BJ (cell line): ENCODE results near the gene HNRNPA0. TPM values are rescaled to one million over a fixed set of nuclear protein-coding genes. Genes with fewer than 3 reads are reported as not detected.
"Not testable (repeated sequence)": the region's sequence is repeated elsewhere in the genome, so short reads cannot be mapped to it uniquely, and the experiment has no call there.

Experiments used
- CTCF ChIA-PET: fragments of 350-600 bp; formaldehyde crosslinking; extraction: SDS; loops from one replicate; lab custom pipeline; 2021; ENCODE audit warnings: antibody characterized with exemption, inconsistent platforms; lab: Yijun Ruan, JAX
- POLR2A ChIA-PET: fragments of 300-600 bp; sonication (Branson Sonifier 250); formaldehyde crosslinking; extraction: SDS; loops from one replicate; lab custom pipeline; 2021; ENCODE audit warnings: antibody characterized with exemption; lab: Charles Lee
- DNase-seq: peaks from one replicate; pipeline ENCODE4 v3.0.0-alpha.2; 2011; ENCODE audit warnings: low read depth
- H3K27me3 ChIP-seq: 2 replicates; pipeline ENCODE4 v1.6.0; 2011; ENCODE audit warnings: low read length; ENCODE audit not compliant: control insufficient read depth, insufficient read depth
- H3K36me3 ChIP-seq: 2 replicates; pipeline ENCODE4 v1.5.1; 2011; ENCODE audit warnings: low read length; ENCODE audit not compliant: control insufficient read depth, insufficient read depth
- H3K4me3 ChIP-seq: 2 replicates; pipeline ENCODE4 v1.5.1; 2011; ENCODE audit warnings: low read depth, mild to moderate bottlenecking, control low read depth, low read length
- CTCF ChIP-seq: IDR thresholded peaks from 2 replicates; pipeline ENCODE4 v1.5.1; 2011; ENCODE audit warnings: low read depth, mild to moderate bottlenecking, control low read depth, inconsistent platforms, low read length, moderate library complexity; ENCODE audit not compliant: insufficient read depth
- polyA plus RNA-seq: library from polyadenylated mRNA; depleted of rRNA; stranded (reverse); fragments of >200 nt; gene quantifications from 2 replicates; pipeline ENCODE4 v1.2.3, GENCODE V29; 2011

HNRNPA0 gene
- polyA plus RNA-seq, 1 experiment = 10.2 TPM

GRCh38 chr5:137794863-137795262 lies 40.7 kb upstream of the HNRNPA0 start:
- Histone ChIP-seq H3K4me3 (no peak overlapping the region), H3K36me3 (no peaks in the 10 kb centered on the region), H3K27me3 (no peaks in the 10 kb centered on the region; the same call in 1 of the 2 replicates)
- CTCF ChIA-PET = interaction anchor here (0.7 kb wide), 1 partner anchor 716 kb away, joined by 3 read pairs; no protein-coding TSS in a partner anchor
- DNase-seq = no peak
- POLR2A ChIA-PET = no interaction called here
- no peak for TF ChIP-seq CTCF

- H3K27me3 ChIP-seq = no peaks in the 10 kb centered on the region; the same call in 1 of the 2 replicates
- H3K36me3 ChIP-seq = no peaks in the 10 kb centered on the region
- TF ChIP-seq CTCF = no peak
- ChIA-PET CTCF (interaction anchor here (0.6 to 2.3 kb wide), 2 partner anchors 14 to 1236 kb away, joined by 3 to 10 read pairs; no protein-coding TSS in a partner anchor), POLR2A (no interaction called here)
- DNase-seq = no peak
- H3K4me3 ChIP-seq = no peak overlapping the region
Measured at GRCh38 chr5:137792303-137792702, 38.1 kb upstream of the HNRNPA0 start.

GRCh38 chr5:137791799-137792198 lies 37.6 kb upstream of the HNRNPA0 start:
- CTCF ChIA-PET = no interaction called here

GRCh38 chr5:137791387-137791786 lies 37.2 kb upstream of the HNRNPA0 start:
- Histone ChIP-seq H3K27me3 (no peaks in the 10 kb centered on the region; the same call in 1 of the 2 replicates), H3K4me3 (no peak overlapping the region), H3K36me3 (no peaks in the 10 kb centered on the region)
- DNase-seq = no peak
- CTCF ChIA-PET = no interaction called here
- no peak for TF ChIP-seq CTCF
- POLR2A ChIA-PET = no interaction called here

More at GRCh38 chr5:137791799-137792198, 37.6 kb upstream of the HNRNPA0 start:
- POLR2A ChIA-PET = no interaction called here
- Histone ChIP-seq H3K36me3 (no peaks in the 10 kb centered on the region), H3K27me3 (no peaks in the 10 kb centered on the region; the same call in 1 of the 2 replicates), H3K4me3 (no peak overlapping the region)
- no peak for DNase-seq
- TF ChIP-seq CTCF = no peak

GRCh38 chr5:137788560-137788959 lies 34.4 kb upstream of the HNRNPA0 start:
- H3K4me3 ChIP-seq, H3K36me3 ChIP-seq, POLR2A ChIA-PET, H3K27me3 ChIP-seq, DNase-seq: not testable (repeated sequence)
- CTCF ChIA-PET = interaction anchor here (2.4 kb wide), 1 partner anchor 10 kb away, joined by 11 read pairs; no protein-coding TSS in a partner anchor
